Trophoblast cell (in vitro differentiated cells and primary cell): ENCODE measurements around the gene RAD51.
A peak's percentile ranks its signal among the peaks of the same experiment; 100 is the strongest.

Experiments used
- DNase-seq, 2 donors: peaks; one replicate each; pipeline ENCODE4 v3.0.0-alpha.2; 2016
- H2AFZ ChIP-seq: 2 replicates; pipeline ENCODE4 v1.6.1; 2013; ENCODE audit warnings: low read length, moderate library complexity, mild to moderate bottlenecking; ENCODE audit not compliant: insufficient read depth, poor library complexity
- H2AK5ac ChIP-seq: 2 replicates; pipeline ENCODE4 v1.6.1; 2013; ENCODE audit warnings: mild to moderate bottlenecking, low read length
- H2BK120ac ChIP-seq: 2 replicates; pipeline ENCODE4 v1.6.1; 2013; ENCODE audit warnings: low read length, mild to moderate bottlenecking, moderate library complexity; ENCODE audit not compliant: insufficient read depth, poor library complexity
- H2BK12ac ChIP-seq: 2 replicates; pipeline ENCODE4 v1.6.1; 2013; ENCODE audit warnings: mild to moderate bottlenecking, low read length, moderate library complexity
- H2BK5ac ChIP-seq: 2 replicates; pipeline ENCODE4 v1.6.1; 2013; ENCODE audit warnings: low read length, low read depth, moderate library complexity, mild to moderate bottlenecking; ENCODE audit not compliant: poor library complexity
- H3K14ac ChIP-seq: 2 replicates; pipeline ENCODE4 v1.6.1; 2013; ENCODE audit warnings: mild to moderate bottlenecking, low read length
- H3K18ac ChIP-seq: 2 replicates; pipeline ENCODE4 v1.6.1; 2013; ENCODE audit warnings: mild to moderate bottlenecking, low read length
- H3K23ac ChIP-seq: 2 replicates; pipeline ENCODE4 v1.6.1; 2013; ENCODE audit warnings: low read length
- H3K27ac ChIP-seq: 2 replicates; pipeline ENCODE4 v1.5.1; 2013; ENCODE audit warnings: low read depth, mild to moderate bottlenecking, inconsistent platforms, low read length, moderate library complexity
- H3K27me3 ChIP-seq: 2 replicates; pipeline ENCODE4 v1.6.1; 2013; ENCODE audit warnings: inconsistent platforms, mild to moderate bottlenecking, low read length, moderate library complexity; ENCODE audit not compliant: insufficient read depth
- H3K36me3 ChIP-seq, 2 experiments: 1 replicate in 1 of 2; 2 replicates in 1 of 2; pipeline ENCODE4 v1.6.1; 2013; ENCODE audit warnings: low read length in 2 of 2, mild to moderate bottlenecking in 2 of 2, moderate library complexity in 1 of 2; ENCODE audit not compliant: insufficient read depth in 2 of 2, control insufficient read depth in 1 of 2
- H3K4ac ChIP-seq: 2 replicates; pipeline ENCODE4 v1.6.1; 2013; ENCODE audit warnings: low read depth, mild to moderate bottlenecking, low read length, moderate library complexity
- H3K4me1 ChIP-seq, 2 experiments: 1 replicate in 1 of 2; 2 replicates in 1 of 2; pipeline ENCODE4 v1.6.1; 2013; ENCODE audit warnings: low read length in 2 of 2, mild to moderate bottlenecking in 2 of 2, moderate library complexity in 1 of 2; ENCODE audit not compliant: insufficient read depth in 2 of 2, control insufficient read depth in 1 of 2
- H3K4me2 ChIP-seq: 2 replicates; pipeline ENCODE4 v1.6.1; 2013; ENCODE audit warnings: inconsistent platforms, mild to moderate bottlenecking, low read length, moderate library complexity
- H3K4me3 ChIP-seq: 2 replicates; pipeline ENCODE4 v1.5.1; 2013; ENCODE audit warnings: mild to moderate bottlenecking, low read depth, low read length, inconsistent platforms
- H3K79me1 ChIP-seq: one replicate; pipeline ENCODE4 v1.6.1; 2013; ENCODE audit warnings: low read length
- H3K79me2 ChIP-seq: 2 replicates; pipeline ENCODE4 v1.6.1; 2013; ENCODE audit warnings: low read length, mild to moderate bottlenecking; ENCODE audit not compliant: control insufficient read depth, insufficient read depth, poor library complexity
- H3K9ac ChIP-seq: 2 replicates; pipeline ENCODE4 v1.6.1; 2013; ENCODE audit warnings: mild to moderate bottlenecking, low read length
- H3K9me3 ChIP-seq: 2 replicates; pipeline ENCODE4 v1.6.1; 2013; ENCODE audit warnings: low read depth, mild to moderate bottlenecking, control low read depth, inconsistent platforms, low read length; ENCODE audit not compliant: insufficient read depth
- H4K12ac ChIP-seq: 2 replicates; pipeline ENCODE4 v1.6.1; 2013; ENCODE audit warnings: low read depth, mild to moderate bottlenecking, low read length, moderate library complexity
- H4K8ac ChIP-seq: 2 replicates; pipeline ENCODE4 v1.6.1; 2013; ENCODE audit warnings: low read depth, mild to moderate bottlenecking, low read length, moderate library complexity
- H4K91ac ChIP-seq: one replicate; pipeline ENCODE4 v1.6.1; 2013; ENCODE audit warnings: low read depth, mild to moderate bottlenecking, low read length, moderate library complexity
- WGBS: extraction: QIAGEN DNeasy Blood & Tissue Kit; methylation state at CpG from one replicate; pipeline ENCODE4 v1.1.7; 2013; ENCODE audit warnings: missing lambda C conversion rate; ENCODE audit not compliant: insufficient read length, insufficient coverage; ENCODE audit errors: extremely low coverage; 5-methylcytosine and 5-hydroxymethylcytosine counted together

Gene RAD51

DNA sequence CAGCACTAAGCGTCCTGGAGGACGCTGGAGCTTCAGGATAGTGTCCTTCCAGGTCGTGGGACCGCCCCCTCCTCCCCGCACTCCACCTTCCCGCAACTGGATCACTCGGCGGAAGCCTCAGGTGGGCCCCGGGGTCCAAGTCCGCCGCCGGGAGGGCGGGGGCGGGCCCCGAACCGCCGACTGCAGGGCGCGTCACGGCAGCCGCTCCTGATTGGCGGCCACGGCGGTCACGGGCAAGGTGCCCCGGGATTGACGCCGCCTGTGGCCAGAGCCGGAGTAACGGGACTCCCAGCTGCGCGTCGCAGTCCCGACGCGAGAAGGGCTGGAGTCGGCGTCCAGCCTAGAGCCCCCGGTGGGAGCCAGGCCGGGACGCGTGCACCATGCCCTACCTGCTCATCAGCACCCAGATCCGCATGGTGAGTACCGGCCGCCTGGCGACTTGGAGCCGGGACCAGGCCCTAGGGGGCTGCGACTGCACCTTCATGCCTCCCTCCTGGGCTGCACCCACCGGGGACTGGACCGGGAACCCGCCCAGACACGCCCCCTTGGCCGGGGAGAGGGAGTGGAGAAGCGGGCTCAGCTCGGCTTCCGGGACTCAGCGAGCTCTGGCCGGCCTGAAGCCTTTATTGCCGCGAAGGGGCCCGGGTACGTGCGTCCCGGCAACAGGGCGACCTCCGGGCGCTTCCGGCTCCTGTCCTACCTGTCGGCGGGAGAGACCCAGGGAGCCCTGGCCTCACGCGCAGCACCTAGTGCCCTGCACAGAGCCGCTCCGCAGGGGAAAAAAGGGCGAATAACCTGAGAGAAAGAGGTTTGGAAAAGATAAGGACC is 69.0 kb downstream of the RAD51 start, which contains the start of gene GCHFR:
GCHFR (plus strand) TSS at position 268 of the 828 bp plus-strand sequence; CDS start at position 381, 113 bp downstream.
- H3K9me3 ChIP-seq = peaks cover 2% of the 10 kb centered on the region
- peak within 1 kb of the TSS; percentile 75 for H3K4me2 ChIP-seq
- peak within 1 kb of the TSS; percentile 35 for H3K18ac ChIP-seq
- H3K36me3 ChIP-seq = peaks cover 17 to 18% of the 10 kb centered on the region in 2 experiments
- DNase-seq = peak; percentile 56 to 63
- H2BK5ac ChIP-seq = no peak within 1 kb of the TSS
- no peak within 1 kb of the TSS for H2AK5ac ChIP-seq
- WGBS = no CpG with 5 or more reads among the region's 75 CpGs
- peak within 1 kb of the TSS; percentile 64 for H3K4me3 ChIP-seq
- H4K12ac ChIP-seq = peak within 1 kb of the TSS; percentile 63
- peak within 1 kb of the TSS; percentile 22 for H3K27ac ChIP-seq
- no peak within 1 kb of the TSS for H2BK12ac ChIP-seq
- H3K9ac ChIP-seq = peak within 1 kb of the TSS; percentile 33
- H3K23ac ChIP-seq = no peak within 1 kb of the TSS
- peak within 1 kb of the TSS; percentile 86 for H3K14ac ChIP-seq
- peak within 1 kb of the TSS; percentile 88 for H4K8ac ChIP-seq
- H3K4ac ChIP-seq = peak within 1 kb of the TSS; percentile 3
- no peaks in the 10 kb centered on the region for H3K27me3 ChIP-seq
- H4K91ac ChIP-seq = peak within 1 kb of the TSS; percentile 53
- no peaks in the 10 kb centered on the region for H3K79me2 ChIP-seq
- peaks cover 11% of the 10 kb centered on the region for H3K79me1 ChIP-seq
- peaks cover 18 to 19% of the 10 kb centered on the region in 2 experiments for H3K4me1 ChIP-seq
- H2BK120ac ChIP-seq = no peak within 1 kb of the TSS
- H2AFZ ChIP-seq = peak within 1 kb of the TSS; percentile 59

DNA sequence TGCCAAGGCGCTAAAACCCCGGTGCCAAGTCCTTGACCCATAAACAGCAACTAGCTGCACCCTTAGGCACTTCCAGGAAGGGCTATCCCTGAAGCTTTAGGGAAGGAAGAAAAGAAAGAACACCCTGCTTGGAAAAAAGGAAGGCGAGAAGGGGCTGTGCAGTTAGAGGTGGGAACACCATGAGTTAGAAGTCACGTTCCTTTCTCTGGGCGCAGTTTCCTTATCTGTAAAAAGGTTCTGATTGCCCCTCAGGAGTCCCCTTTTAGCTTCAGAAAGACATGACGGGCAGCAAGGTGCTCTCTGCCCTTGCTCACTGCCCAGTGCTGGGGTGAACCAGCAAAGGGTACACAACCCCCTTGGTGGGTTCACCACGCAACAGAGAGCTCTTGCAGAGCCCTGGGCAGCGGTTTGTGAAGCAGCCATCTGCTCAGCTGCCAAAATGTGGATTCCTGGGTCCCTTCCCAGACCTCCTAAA is 69.7 kb downstream of the RAD51 start:
- H3K27me3 ChIP-seq = no peaks in the 10 kb centered on the region

DNA sequence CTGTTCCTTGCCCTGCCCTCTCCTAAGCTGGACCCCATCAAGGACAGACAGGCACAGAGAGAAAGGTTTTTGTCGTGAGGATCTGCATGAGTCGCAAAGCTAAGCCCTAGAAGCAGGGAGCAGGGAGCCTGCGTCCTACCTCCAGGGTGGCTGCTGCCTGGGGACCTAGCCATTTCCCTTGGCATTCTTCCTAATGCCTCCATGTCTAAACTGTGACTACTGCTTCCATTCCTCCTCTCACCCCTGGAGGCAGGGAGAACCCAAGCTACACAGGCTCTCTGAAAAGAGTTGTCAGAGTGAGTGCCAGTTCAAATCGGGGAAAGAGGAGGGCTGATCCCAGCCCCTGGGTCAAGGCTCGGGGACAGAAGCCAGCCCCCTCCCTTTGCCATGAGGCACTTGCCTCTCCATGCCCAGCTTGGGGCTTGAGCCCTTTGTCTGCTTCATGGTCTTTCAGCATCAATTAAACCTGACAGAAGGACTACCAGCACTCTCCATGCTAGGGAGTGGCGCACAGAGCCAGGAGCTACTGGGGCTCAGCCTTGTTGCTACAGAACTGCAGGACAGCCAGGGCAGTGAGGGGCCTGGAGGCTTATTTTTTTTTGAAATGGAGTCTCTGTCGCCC is 71.3 kb downstream of the RAD51 start:
- Histone ChIP-seq H3K4me3 (no peak overlapping the region), H2AK5ac (no peak overlapping the region), H3K79me2 (no peaks in the 10 kb centered on the region), H4K8ac (no peak overlapping the region), H3K36me3 (peaks cover 19 to 26% of the 10 kb centered on the region in 2 experiments), H3K4me1 (peaks cover 18 to 19% of the 10 kb centered on the region in 2 experiments), H4K91ac (no peak overlapping the region), H3K27ac (no peak overlapping the region), H3K9me3 (peaks cover 2% of the 10 kb centered on the region), H3K14ac (no peak overlapping the region), H3K27me3 (no peaks in the 10 kb centered on the region), H3K79me1 (peaks cover 11% of the 10 kb centered on the region), H2AFZ (no peak overlapping the region), H3K4me2 (no peak overlapping the region), H3K9ac (no peak overlapping the region), H2BK5ac (no peak overlapping the region), H2BK120ac (no peak overlapping the region), H2BK12ac (no peak overlapping the region), H3K18ac (no peak overlapping the region), H4K12ac (no peak overlapping the region), H3K23ac (no peak overlapping the region), H3K4ac (no peak overlapping the region)
- no CpG with 5 or more reads among the region's 7 CpGs for WGBS
- DNase-seq = no peak

More for the DNA sequence above, 69.7 kb downstream of the RAD51 start:
- Histone ChIP-seq H4K12ac (peak overlapping the region; percentile 56), H3K79me1 (peaks cover 11% of the 10 kb centered on the region), H4K91ac (peak overlapping the region; percentile 45), H3K79me2 (no peaks in the 10 kb centered on the region), H3K36me3 (peaks cover 17 to 18% of the 10 kb centered on the region in 2 experiments), H3K4me2 (peak overlapping the region; percentile 75), H3K4me1 (peaks cover 18 to 19% of the 10 kb centered on the region in 2 experiments), H3K14ac (peak overlapping the region; percentile 12), H3K9me3 (peaks cover 2% of the 10 kb centered on the region), H3K23ac (no peak overlapping the region), H4K8ac (peak overlapping the region; percentile 76), H2AK5ac (no peak overlapping the region), H3K27ac (no peak overlapping the region), H2BK12ac (no peak overlapping the region), H3K18ac (no peak overlapping the region), H3K9ac (peak overlapping the region; percentile 33), H2BK5ac (no peak overlapping the region), H3K4ac (no peak overlapping the region), H2AFZ (peak overlapping the region; percentile 54), H3K4me3 (peak overlapping the region; percentile 64), H2BK120ac (no peak overlapping the region)
- no peak for DNase-seq
- no CpG with 5 or more reads among the region's 8 CpGs for WGBS

DNA sequence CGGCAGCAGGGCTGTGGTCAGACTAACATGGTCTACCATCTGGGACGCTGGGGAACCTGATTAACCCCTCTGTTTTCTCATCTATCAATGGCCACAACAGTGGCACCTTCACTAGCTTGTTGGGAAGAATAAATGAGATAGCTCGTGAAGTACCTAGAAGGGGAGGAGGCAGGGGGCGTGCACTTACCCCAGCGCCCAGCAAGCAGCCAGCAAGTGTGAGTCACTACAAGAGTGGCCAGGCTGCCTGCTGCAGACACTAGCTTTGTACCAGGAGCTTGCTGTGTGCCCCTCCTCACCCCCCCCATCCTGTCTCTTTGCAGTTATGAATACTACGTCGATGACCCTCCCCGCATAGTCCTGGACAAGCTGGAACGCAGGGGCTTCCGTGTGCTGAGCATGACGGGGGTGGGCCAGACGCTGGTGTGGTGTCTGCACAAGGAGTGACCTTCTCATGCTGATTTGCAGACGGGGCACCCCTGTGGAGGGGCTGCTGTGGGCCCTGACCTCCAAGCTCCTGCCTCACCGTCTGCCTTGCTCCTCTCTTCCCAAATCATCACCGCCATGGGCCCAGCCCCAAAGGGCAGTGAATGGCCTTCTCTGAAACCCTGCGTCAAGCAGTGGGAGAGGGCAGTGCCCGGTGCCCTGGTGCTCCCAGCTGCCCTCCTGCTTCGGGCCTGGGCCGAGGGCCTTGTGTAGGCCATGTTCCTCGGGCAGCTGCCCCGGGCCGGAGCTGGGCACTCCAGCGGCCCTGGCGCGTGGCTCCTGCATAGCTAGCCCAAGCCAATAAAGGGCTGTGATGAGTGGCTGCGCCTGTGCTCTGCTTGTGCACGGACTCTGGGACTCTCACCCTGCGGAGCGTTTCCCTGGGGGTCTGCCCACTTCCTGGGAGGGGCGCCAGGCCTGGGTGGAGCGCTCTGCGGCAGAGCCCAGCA is 72.2 kb downstream of the RAD51 start:
- Histone ChIP-seq H3K27ac (no peak overlapping the region), H3K9ac (no peak overlapping the region), H2BK12ac (no peak overlapping the region), H2AK5ac (no peak overlapping the region), H3K79me2 (no peaks in the 10 kb centered on the region), H3K18ac (no peak overlapping the region), H3K79me1 (peaks cover 11% of the 10 kb centered on the region), H4K8ac (no peak overlapping the region), H2BK5ac (no peak overlapping the region), H3K27me3 (no peaks in the 10 kb centered on the region), H3K23ac (no peak overlapping the region), H3K4ac (no peak overlapping the region), H2BK120ac (no peak overlapping the region), H3K14ac (no peak overlapping the region), H3K4me2 (no peak overlapping the region), H4K91ac (no peak overlapping the region), H2AFZ (no peak overlapping the region), H4K12ac (no peak overlapping the region), H3K9me3 (peaks cover 2% of the 10 kb centered on the region), H3K36me3 (peaks cover 22 to 29% of the 10 kb centered on the region in 2 experiments), H3K4me1 (peaks cover 18 to 19% of the 10 kb centered on the region in 2 experiments), H3K4me3 (no peak overlapping the region)
- no CpG with 5 or more reads among the region's 32 CpGs for WGBS
- DNase-seq = no peak
